A549 (cell line): ENCODE results near the gene KCNAB1. TPM values are rescaled to one million over a fixed set of nuclear protein-coding genes. Genes with fewer than 3 reads are reported as not detected.

ENCODE experiments used
- ATAC-seq, 2 experiments: fragments of 200-7000 bp in 1 of 2; fragments of >200 bp in 1 of 2; cut with Nextera tagmentation in 1 of 2; cut with Tn5 transposase in 1 of 2; 3 replicates each; pipeline versions ENCODE4 v1.8.0 to v1.9.1; 2018 to 2020; ENCODE audit warnings: mild to moderate bottlenecking in 1 of 2, moderate library complexity in 1 of 2
- CTCF ChIA-PET: fragments of 300-600 bp; sonication (Branson Sonifier 250); formaldehyde crosslinking; extraction: SDS; loops from one replicate; lab custom pipeline; 2021; ENCODE audit warnings: antibody characterized with exemption, inconsistent platforms; lab: Yijun Ruan, JAX
- POLR2A ChIA-PET: fragments of 350-600 bp; formaldehyde crosslinking; extraction: SDS; loops from one replicate; lab custom pipeline; 2021; ENCODE audit warnings: antibody characterized with exemption, inconsistent platforms; lab: Yijun Ruan, JAX
- DNase-seq, 2 experiments: peaks; one replicate each; pipeline versions ENCODE4 v3.0.0 to v3.0.0-alpha.2; 2011 to 2016; ENCODE audit warnings: low read depth in 1 of 2, low spot score in 1 of 2
- FAIRE-seq: peaks from 2 replicates; lab custom pipeline; 2011; peaks lifted over from hg19 to GRCh38; lab: Jason Lieb, UNC
- H3K27ac ChIP-seq, 2 experiments: fragments of >200 bp; sonication (Bioruptor Twin); formaldehyde crosslinking; 3 replicates each; pipeline ENCODE4 v1.5.1; 2016 to 2017
- H3K4me1 ChIP-seq: fragments of >200 bp; sonication (Bioruptor Twin); formaldehyde crosslinking; 3 replicates; pipeline ENCODE4 v1.6.1; 2016
- H3K4me2 ChIP-seq: fragments of >200 bp; sonication (Bioruptor Twin); formaldehyde crosslinking; 3 replicates; pipeline ENCODE4 v1.6.1; 2016
- H3K4me3 ChIP-seq: fragments of >200 bp; sonication (Bioruptor Twin); formaldehyde crosslinking; 3 replicates; pipeline ENCODE4 v1.5.1; 2016
- H3K9me3 ChIP-seq: fragments of >200 bp; sonication (Bioruptor Twin); formaldehyde crosslinking; 3 replicates; pipeline ENCODE4 v1.6.1; 2016
- BCL3 ChIP-seq: fragments of >200 bp; sonication (Bioruptor Twin); formaldehyde crosslinking; IDR thresholded peaks from 3 replicates; pipeline ENCODE4 v1.6.1; 2016
- CBX2 ChIP-seq: fragments of 200-600 bp; sonication (generic); IDR thresholded peaks from 2 replicates; pipeline ENCODE4 v1.6.1; 2016; ENCODE audit warnings: low read depth, mild to moderate bottlenecking, borderline replicate concordance
- CTCF ChIP-seq: fragments of >200 bp; sonication (Bioruptor Twin); formaldehyde crosslinking; IDR thresholded peaks from 3 replicates; pipeline ENCODE4 v1.5.1; 2016
- FOSB ChIP-seq: fragments of 250-450 bp; sonication (Bioruptor Pico); IDR thresholded peaks from 2 replicates; pipeline ENCODE4 v1.5.0; 2020; ENCODE audit warnings: mild to moderate bottlenecking, moderate library complexity
- HOXB5 ChIP-seq: fragments of 250-450 bp; sonication (Bioruptor Pico); IDR thresholded peaks from 2 replicates; pipeline ENCODE4 v1.5.0; 2020; ENCODE audit warnings: mild to moderate bottlenecking, moderate library complexity
- JUN ChIP-seq, 2 experiments: fragments of >200 bp; sonication (Bioruptor Twin); formaldehyde crosslinking; IDR thresholded peaks; 2 replicates in 1 of 2; 3 replicates in 1 of 2; pipeline ENCODE4 v1.6.1; 2016 to 2017
- MAFK ChIP-seq: fragments of 450-650 bp; IDR thresholded peaks from 2 replicates; pipeline ENCODE4 v1.6.1; 2014; ENCODE audit not compliant: partially characterized antibody
- PBX3 ChIP-seq: IDR thresholded peaks from 2 replicates; pipeline ENCODE4 v1.6.1; 2012
- POLR2A ChIP-seq: IDR thresholded peaks from 2 replicates; pipeline ENCODE4 v1.6.1; 2012; ENCODE audit warnings: mild to moderate bottlenecking, low read length
- POLR2AphosphoS2 ChIP-seq: conservative IDR thresholded peaks from 2 replicates; pipeline ENCODE4 v1.6.1; 2012; ENCODE audit warnings: low read length, improper control_type of control experiment, inconsistent platforms
- RARB ChIP-seq: fragments of 250-450 bp; sonication (Bioruptor Pico); IDR thresholded peaks from 2 replicates; pipeline ENCODE4 v1.8.0; 2021; ENCODE audit warnings: mild to moderate bottlenecking, moderate library complexity
- REST ChIP-seq: fragments of 200-600 bp; sonication (generic); IDR thresholded peaks from 2 replicates; pipeline ENCODE4 v1.6.1; 2016; ENCODE audit warnings: antibody characterized with exemption, mild to moderate bottlenecking, moderate library complexity
- SREBF2 ChIP-seq: fragments of 450-650 bp; IDR thresholded peaks from 2 replicates; pipeline ENCODE4 v1.6.1; 2014; ENCODE audit warnings: mild to moderate bottlenecking, moderate library complexity
- ZNF302 ChIP-seq: fragments of 250-450 bp; sonication (Bioruptor Pico); IDR thresholded peaks from 2 replicates; pipeline ENCODE4 v1.9.0; 2021; ENCODE audit warnings: inconsistent platforms, mild to moderate bottlenecking, moderate library complexity
- WGBS: methylation state at CpG from one replicate; pipeline ENCODE4 v1.1.6; 2017; ENCODE audit errors: missing lambda C conversion rate; 5-methylcytosine and 5-hydroxymethylcytosine counted together
- polyA plus RNA-seq, 4 experiments: library from polyadenylated mRNA; depleted of rRNA in 3 of 4; stranded (reverse); fragments of >200 nt; fragmentation: RNase III in 1 of 4; extraction: RNeasy Plus Mini Kit Qiagen cat#74134 plus additional on column Dnase treatment in 1 of 4; gene quantifications; 2 replicates in 3 of 4; 3 replicates in 1 of 4; pipeline ENCODE4 v1.2.3, GENCODE V29; 2011 to 2017

Gene KCNAB1
- polyA plus RNA-seq, 2 of the 4 experiments (the other 2 are of a cell fraction) = not detected

GRCh38 chr3:156581954-156582353, 461.6 kb downstream of the KCNAB1 start (continued):
- TF ChIP-seq REST (no peak), POLR2A (no peak), PBX3 (no peak), FOSB (CRISPR knock-in tag) (no peak), SREBF2 (no peak)

- DNase-seq = no peak
- CTCF ChIA-PET = no interaction called here
- H3K27ac ChIP-seq = no peak overlapping the region
- H3K9me3 ChIP-seq = no peaks in the 10 kb centered on the region
- H3K4me3 ChIP-seq = no peak overlapping the region
- no peak for ATAC-seq
- no peaks in the 10 kb centered on the region for H3K4me1 ChIP-seq
- 60% methylated on average over 4 of the region's 4 CpGs for WGBS
- TF ChIP-seq JUN (IDR thresholded peaks at IDR 0.05) (no peak), HOXB5 (CRISPR knock-in tag) (no peak)
- TF ChIP-seq, all 56 proteins: peak for 0
- no peak for FAIRE-seq
- no peak overlapping the region for H3K4me2 ChIP-seq
- POLR2A ChIA-PET = no interaction called here
Observed at GRCh38 chr3:156582532-156583183, 462.3 kb downstream of the KCNAB1 start.

GRCh38 chr3:156583469-156583868, 463.1 kb downstream of the KCNAB1 start:
- TF ChIP-seq HOXB5 (CRISPR knock-in tag) = no peak
- TF ChIP-seq FOSB (CRISPR knock-in tag) = no peak
- no peak for TF ChIP-seq PBX3
- TF ChIP-seq BCL3 = no peak
- TF ChIP-seq CTCF = no peak
- TF ChIP-seq POLR2AphosphoS2 = no peak
- TF ChIP-seq RARB (CRISPR knock-in tag) = no peak
- no peak for TF ChIP-seq CBX2
- no peak for TF ChIP-seq MAFK
- no peak for TF ChIP-seq ZNF302
- DNase-seq (no peak), FAIRE-seq (no peak), ATAC-seq (no peak)
- Histone ChIP-seq H3K27ac (no peak overlapping the region), H3K4me2 (no peak overlapping the region), H3K4me1 (no peaks in the 10 kb centered on the region), H3K4me3 (no peak overlapping the region), H3K9me3 (no peaks in the 10 kb centered on the region)
- CTCF ChIA-PET = no interaction called here
- POLR2A ChIA-PET = no interaction called here
